HL-60 (cell line): ENCODE measurements around the gene DCLK2.
"Not testable (repeated sequence)": the region's sequence is repeated elsewhere in the genome, so short reads cannot be mapped to it uniquely, and the experiment has no call there.

Experiments used
- DNase-seq, 2 experiments: peaks; one replicate each; pipeline ENCODE4 v3.0.0-alpha.2; 2010 to 2020; ENCODE audit warnings: low read depth in 1 of 2, low spot score in 1 of 2
- H3K27ac ChIP-seq: fragments of 250-450 bp; sonication (Bioruptor Pico); replicated peaks from 2 replicates; pipeline ENCODE4 v1.5.1; 2020; ENCODE audit warnings: mild to moderate bottlenecking, moderate library complexity
- H3K27me3 ChIP-seq: fragments of 250-450 bp; sonication (Bioruptor Pico); 2 replicates; pipeline ENCODE4 v1.5.1; 2021; ENCODE audit warnings: mild to moderate bottlenecking, moderate library complexity; ENCODE audit not compliant: insufficient read depth, poor library complexity, severe bottlenecking
- H3K4me3 ChIP-seq: replicated peaks from 2 replicates; pipeline ENCODE4 v1.5.1; 2011; ENCODE audit warnings: mild to moderate bottlenecking, control low read depth, low read length; ENCODE audit not compliant: insufficient read depth
- GABPA ChIP-seq: IDR thresholded peaks from 2 replicates; pipeline ENCODE4 v1.6.1; 2012; ENCODE audit warnings: low read depth
- POLR2AphosphoS5 ChIP-seq: IDR thresholded peaks from 2 replicates; pipeline ENCODE4 v1.6.1; 2012; ENCODE audit warnings: low read depth
- SPI1 ChIP-seq: IDR thresholded peaks from 2 replicates; pipeline ENCODE4 v1.6.1; 2012; ENCODE audit warnings: low read depth, mild to moderate bottlenecking, borderline replicate concordance
- TF ChIP-seq, protein P1 (sequence below): IDR thresholded peaks from 2 replicates; pipeline ENCODE4 v1.6.1; 2012; ENCODE audit warnings: low read depth; ENCODE audit not compliant: insufficient replicate concordance
- TF ChIP-seq, protein P2 (sequence below): IDR thresholded peaks from one replicate; pipeline ENCODE4 v1.5.1; 2011; ENCODE audit warnings: low read length, control low read depth, inconsistent platforms; ENCODE audit not compliant: insufficient read depth

The DCLK2 gene

GRCh38 chr4:150181536-150181935, 103.3 kb downstream of the DCLK2 start:
- no peak overlapping the region for H3K27ac ChIP-seq
- no peaks in the 10 kb centered on the region for H3K27me3 ChIP-seq
- TF ChIP-seq, protein P1, sequence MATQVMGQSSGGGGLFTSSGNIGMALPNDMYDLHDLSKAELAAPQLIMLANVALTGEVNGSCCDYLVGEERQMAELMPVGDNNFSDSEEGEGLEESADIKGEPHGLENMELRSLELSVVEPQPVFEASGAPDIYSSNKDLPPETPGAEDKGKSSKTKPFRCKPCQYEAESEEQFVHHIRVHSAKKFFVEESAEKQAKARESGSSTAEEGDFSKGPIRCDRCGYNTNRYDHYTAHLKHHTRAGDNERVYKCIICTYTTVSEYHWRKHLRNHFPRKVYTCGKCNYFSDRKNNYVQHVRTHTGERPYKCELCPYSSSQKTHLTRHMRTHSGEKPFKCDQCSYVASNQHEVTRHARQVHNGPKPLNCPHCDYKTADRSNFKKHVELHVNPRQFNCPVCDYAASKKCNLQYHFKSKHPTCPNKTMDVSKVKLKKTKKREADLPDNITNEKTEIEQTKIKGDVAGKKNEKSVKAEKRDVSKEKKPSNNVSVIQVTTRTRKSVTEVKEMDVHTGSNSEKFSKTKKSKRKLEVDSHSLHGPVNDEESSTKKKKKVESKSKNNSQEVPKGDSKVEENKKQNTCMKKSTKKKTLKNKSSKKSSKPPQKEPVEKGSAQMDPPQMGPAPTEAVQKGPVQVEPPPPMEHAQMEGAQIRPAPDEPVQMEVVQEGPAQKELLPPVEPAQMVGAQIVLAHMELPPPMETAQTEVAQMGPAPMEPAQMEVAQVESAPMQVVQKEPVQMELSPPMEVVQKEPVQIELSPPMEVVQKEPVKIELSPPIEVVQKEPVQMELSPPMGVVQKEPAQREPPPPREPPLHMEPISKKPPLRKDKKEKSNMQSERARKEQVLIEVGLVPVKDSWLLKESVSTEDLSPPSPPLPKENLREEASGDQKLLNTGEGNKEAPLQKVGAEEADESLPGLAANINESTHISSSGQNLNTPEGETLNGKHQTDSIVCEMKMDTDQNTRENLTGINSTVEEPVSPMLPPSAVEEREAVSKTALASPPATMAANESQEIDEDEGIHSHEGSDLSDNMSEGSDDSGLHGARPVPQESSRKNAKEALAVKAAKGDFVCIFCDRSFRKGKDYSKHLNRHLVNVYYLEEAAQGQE = no peak
- TF ChIP-seq GABPA (no peak), POLR2AphosphoS5 (no peak), SPI1 (no peak)
- TF ChIP-seq, protein P2, sequence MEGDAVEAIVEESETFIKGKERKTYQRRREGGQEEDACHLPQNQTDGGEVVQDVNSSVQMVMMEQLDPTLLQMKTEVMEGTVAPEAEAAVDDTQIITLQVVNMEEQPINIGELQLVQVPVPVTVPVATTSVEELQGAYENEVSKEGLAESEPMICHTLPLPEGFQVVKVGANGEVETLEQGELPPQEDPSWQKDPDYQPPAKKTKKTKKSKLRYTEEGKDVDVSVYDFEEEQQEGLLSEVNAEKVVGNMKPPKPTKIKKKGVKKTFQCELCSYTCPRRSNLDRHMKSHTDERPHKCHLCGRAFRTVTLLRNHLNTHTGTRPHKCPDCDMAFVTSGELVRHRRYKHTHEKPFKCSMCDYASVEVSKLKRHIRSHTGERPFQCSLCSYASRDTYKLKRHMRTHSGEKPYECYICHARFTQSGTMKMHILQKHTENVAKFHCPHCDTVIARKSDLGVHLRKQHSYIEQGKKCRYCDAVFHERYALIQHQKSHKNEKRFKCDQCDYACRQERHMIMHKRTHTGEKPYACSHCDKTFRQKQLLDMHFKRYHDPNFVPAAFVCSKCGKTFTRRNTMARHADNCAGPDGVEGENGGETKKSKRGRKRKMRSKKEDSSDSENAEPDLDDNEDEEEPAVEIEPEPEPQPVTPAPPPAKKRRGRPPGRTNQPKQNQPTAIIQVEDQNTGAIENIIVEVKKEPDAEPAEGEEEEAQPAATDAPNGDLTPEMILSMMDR = no peak
- no peak overlapping the region for H3K4me3 ChIP-seq
- DNase-seq = no peak

GRCh38 chr4:150182794-150183193, 104.5 kb downstream of the DCLK2 start:
- TF ChIP-seq SPI1 (no peak), GABPA (no peak), POLR2AphosphoS5 (no peak)
- TF ChIP-seq, protein P1 = no peak
- TF ChIP-seq, protein P2 = no peak
- Histone ChIP-seq H3K27ac (no peak overlapping the region), H3K27me3 (no peaks in the 10 kb centered on the region), H3K4me3 (no peak overlapping the region)
- no peak for DNase-seq

DNA sequence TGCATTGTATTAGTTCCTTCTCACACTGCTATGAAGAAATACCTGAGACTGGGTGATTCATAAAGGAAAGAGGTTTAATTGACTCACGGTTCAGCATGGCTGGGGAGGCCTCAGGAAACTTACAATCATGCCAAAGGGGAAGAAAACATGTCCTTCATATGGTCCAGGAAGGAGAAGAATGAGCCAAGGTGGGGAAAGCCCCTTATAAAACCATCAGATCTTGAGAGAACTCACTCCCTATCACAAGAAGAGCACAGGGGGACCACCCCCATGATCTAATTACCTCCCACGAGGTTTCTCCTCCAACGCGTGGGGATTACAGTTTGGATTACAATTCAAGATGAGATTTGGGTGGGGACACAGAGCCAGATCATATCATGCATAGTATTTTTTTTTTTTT, 106.8 kb downstream of the DCLK2 start:
- H3K27ac ChIP-seq, DNase-seq, H3K27me3 ChIP-seq, H3K4me3 ChIP-seq: not testable (repeated sequence)

DNA sequence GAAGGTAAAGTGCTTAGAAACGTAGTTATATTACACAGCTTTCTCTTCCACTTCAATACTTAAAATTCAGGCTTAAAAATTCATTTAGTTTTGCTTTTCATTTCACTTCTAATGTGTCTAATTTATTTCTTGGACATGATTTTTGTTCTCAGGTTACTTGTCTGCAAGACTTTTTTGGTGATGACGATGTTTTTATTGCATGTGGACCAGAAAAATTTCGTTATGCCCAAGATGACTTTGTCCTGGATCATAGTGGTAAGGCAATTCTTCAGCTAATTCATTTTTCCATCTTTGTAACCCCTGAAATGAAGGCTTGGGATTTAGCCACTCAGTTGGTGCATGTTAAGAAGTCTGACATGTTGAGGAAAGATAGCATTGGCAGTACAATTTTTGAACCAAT, 114.7 kb downstream of the DCLK2 start:
- no peaks in the 10 kb centered on the region for H3K27me3 ChIP-seq
- no peak overlapping the region for H3K4me3 ChIP-seq
- DNase-seq = no peak
- no peak overlapping the region for H3K27ac ChIP-seq
- TF ChIP-seq, protein P1 = no peak
- TF ChIP-seq GABPA (no peak), SPI1 (no peak), POLR2AphosphoS5 (no peak)
- TF ChIP-seq, protein P2 = no peak

DNA sequence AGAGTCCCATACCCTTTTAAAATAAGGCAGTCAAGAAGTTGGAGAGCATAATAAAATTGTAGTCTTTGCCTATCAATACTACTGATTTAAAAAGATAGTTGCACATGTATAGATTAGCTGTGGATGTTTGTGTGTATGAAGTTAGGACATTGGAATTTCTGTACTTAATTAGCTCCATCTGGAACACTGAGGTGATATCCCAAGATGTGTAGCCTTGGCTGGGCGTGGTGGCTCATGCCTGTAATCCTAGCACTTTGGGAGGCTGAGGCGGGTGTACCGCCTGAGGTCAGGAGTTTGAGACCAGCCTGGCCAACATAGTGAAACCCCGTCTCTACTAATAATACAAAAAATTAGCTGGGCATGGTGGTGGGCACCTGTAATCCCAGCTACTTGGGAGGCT, 119.0 kb downstream of the DCLK2 start:
- not testable (repeated sequence) for H3K4me3 ChIP-seq, H3K27me3 ChIP-seq, H3K27ac ChIP-seq, DNase-seq
